Activated T-helper 9 cell treated with anti-CD3 and anti-CD28 coated beads, Interleukin-2, amount 50 U/mL, for 16 hours (primary cell): ENCODE data around the gene ZDHHC12.

Source experiments
- DNase-seq: peaks from one replicate; pipeline ENCODE4 v3.0.0-alpha.2; 2020; ENCODE audit warnings: low read depth

Gene ZDHHC12

DNA sequence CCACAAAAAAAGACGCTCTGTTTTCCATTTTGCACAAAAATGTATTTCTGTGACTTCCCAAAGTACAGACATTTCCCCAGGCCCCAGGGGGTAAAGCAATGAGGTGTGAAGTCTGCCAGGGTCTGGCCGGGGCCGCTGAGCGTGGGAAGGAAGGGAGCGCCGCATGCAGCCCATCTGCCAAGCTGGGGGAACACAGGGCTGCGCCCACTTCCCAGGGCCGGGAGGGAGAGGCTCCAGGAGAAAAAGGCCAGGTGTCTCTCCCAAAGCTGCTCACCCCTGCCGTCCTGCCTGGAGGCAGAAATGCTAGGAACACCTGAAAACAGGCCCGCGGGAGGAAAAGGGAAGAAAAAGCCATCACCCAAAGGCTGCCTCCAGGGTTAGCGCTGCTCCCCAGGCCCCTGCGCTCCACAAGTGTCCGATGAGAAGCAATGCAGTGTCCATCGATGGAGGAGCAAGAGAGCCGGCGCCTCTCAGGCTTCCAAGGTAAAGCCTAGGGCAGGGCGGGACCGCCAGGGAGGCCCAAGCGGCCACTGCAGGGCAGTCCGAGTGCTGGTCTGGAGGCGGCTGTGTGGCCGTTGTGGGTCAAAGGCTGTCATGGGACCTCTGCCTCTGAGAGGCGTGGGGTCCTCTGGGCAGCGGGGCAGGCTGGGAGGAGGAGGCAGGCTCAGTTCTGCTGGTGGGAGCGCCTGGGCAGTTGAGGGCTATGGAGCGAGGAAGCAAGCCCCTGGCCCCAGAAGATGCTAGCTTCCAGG is 6.0 kb upstream of the ZDHHC12 start:
- DNase-seq: no peak

DNA sequence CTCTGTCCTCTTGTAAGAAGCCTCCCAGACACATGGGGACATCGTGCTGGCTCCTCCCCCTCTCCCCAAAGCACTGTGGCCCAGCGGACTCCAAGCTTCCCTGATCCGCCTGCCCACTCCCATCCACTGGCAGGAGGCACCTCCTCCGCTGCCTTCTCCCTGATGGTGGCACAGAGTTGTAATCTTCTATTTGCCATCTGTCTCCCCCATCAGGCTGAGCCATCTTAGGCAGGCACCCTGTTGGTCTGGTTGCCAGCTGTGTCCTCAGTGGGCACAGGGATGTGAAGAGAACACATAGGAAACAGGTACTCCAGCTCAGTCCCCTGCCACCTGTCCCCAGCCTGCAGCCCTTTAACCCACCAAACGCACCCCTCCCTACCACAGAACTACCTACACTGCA is 5.4 kb upstream of the ZDHHC12 start:
- no peak for DNase-seq

GRCh38 chr9:128728298-128728697 is 4.4 kb upstream of the ZDHHC12 start:
- DNase-seq: no peak

- DNase-seq: no peak
Observed at GRCh38 chr9:128727640-128728248, 3.8 kb upstream of the ZDHHC12 start.

DNA sequence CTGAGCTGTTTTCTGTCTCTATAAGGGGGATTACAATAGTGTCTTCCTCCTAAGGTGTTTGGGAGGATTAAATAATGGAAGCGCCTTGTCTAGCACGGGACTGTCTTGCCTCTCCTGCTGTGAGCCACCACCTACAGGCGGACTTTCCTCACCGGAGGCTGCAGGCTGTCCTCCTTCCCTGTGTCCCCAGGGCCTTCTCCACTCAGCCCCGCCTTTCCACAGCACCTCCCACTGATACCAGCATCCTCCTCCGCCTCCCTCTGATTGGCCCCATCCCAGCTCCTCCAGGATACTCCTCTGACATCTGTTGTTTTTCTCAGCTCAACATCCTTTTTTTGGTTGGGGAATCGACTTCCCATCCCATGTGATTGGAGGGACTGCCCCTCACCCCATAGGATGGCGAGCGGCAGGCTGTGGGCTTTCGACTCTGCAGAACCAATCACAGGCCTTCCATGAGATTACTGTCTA is 851 bp upstream of the ZDHHC12 start:
- DNase-seq: peak; percentile 25

DNA sequence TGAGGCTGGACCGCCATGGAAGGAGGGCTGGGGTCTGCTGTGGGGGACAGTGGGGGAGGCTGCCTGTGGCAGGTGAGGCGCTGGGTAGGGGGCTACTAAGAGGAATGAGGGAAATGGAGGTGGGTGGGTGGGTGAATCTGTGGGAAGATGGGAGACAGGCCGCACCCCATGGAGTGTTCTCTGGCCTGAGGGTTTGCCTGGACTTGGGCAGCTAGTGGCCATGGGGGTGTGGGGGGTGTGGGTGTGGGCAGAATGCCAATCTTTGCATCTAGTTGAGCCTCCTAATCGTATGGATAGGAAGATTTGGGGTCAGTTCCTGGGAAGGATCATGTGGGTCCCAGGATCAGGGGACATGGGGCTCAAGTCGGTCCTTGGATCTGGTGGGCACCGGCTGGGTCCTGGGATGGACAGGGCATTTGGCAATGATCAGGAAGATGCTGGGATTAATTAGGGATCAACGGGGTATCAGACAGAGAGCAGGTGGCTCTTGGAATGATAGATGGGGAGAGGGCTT is 518 bp downstream of the ZDHHC12 start:
- no peak for DNase-seq

GRCh38 chr9:128722380-128723351 is 1.3 kb downstream of the ZDHHC12 start:
- no peak for DNase-seq

DNA sequence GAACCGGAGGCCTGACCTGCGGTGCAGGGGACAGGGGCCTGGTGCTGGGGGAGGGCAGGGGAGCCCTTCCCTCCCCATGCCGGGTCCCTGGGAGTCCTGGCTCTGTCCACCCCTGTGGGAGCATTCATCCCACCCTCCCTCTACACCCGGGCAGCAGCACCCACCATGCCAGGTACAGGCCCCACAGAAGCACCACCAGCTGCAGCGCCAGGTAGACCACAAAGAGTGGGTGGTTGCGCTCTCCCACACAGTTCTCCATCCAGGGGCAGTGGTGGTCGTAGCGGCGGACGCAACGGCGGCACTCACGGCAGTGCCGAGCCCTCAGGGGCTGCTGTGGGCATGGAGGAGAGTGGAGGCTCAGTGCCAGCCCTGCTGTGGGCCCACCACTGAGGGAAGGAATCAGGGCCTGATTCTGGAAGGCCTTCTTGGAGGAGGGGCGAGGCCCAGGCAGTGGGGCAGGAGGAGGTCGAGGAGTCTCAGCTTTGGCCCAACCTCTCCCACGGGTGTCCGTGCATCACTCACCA is 2.4 kb downstream of the ZDHHC12 start:
- no peak for DNase-seq

GRCh38 chr9:128720841-128721486 is 3.0 kb downstream of the ZDHHC12 start:
- no peak for DNase-seq

GRCh38 chr9:128719919-128720605 is 3.9 kb downstream of the ZDHHC12 start:
- no peak for DNase-seq

DNA sequence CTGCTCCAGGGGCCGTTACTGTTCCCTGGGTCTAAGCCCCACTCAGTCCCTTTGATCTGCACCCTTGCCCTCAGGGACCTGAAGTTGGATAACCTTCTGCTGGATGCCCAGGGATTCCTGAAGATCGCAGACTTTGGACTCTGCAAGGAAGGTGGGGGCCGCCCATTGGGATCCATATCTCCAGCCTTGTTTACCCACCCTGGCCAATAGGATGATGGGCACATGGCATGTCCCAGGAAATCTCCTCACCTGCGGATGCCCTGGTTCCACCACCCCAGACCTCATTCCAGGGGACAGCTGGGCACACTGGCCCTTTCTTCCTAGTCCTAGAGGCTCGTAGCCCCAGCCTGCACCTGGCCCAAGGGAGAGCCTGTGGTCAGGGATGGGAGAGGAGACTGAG is 5.5 kb downstream of the ZDHHC12 start:
- no peak for DNase-seq

GRCh38 chr9:128718047-128718446 is 5.9 kb downstream of the ZDHHC12 start:
- no peak for DNase-seq

GRCh38 chr9:128716581-128717254 is 7.2 kb downstream of the ZDHHC12 start:
- DNase-seq: no peak

GRCh38 chr9:128715436-128715750 is 8.5 kb downstream of the ZDHHC12 start:
- no peak for DNase-seq

DNA sequence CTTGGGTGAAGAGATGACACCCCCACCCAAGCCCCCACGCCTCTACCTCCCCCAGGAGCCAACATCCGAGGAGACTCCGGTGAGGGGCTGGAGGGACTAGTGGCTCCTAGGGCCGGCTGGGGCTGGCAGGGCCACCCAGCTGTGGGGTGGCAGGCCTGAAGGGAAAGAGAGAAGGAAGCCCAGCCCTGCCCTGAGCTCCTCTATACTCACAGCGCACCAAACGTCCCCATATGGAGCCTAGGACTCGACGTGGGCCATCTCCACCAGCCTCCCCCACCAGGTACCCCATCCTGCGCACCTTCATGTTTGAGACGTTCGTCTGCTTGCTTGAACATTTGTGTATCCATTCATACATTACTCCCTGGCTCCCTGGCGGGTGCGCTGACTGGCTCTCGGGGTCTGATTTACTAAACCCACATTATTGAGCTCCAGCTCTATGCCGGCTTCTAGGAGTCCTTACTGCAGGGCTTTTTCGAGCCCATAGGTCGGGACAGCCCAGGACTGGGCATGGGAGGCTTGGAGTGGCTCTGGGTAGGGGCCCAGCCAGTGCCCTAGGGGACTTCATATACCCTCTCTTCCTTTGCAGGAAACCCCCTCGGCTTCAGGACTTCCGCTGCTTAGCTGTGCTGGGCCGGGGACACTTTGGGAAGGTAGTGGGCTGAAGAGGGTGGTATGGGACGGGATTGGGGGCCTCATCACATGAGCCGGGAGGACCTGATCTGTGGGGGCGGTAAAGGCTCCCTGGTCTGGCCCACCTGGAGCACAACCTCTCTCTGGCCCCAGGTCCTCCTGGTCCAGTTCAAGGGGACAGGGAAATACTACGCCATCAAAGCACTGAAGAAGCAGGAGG is 9.1 kb downstream of the ZDHHC12 start:
- DNase-seq: no peak

GRCh38 chr9:128713941-128714573 is 9.9 kb downstream of the ZDHHC12 start:
- no peak for DNase-seq

- DNase-seq: no peak
Observed at GRCh38 chr9:128713411-128713780, 10.5 kb downstream of the ZDHHC12 start.

DNA sequence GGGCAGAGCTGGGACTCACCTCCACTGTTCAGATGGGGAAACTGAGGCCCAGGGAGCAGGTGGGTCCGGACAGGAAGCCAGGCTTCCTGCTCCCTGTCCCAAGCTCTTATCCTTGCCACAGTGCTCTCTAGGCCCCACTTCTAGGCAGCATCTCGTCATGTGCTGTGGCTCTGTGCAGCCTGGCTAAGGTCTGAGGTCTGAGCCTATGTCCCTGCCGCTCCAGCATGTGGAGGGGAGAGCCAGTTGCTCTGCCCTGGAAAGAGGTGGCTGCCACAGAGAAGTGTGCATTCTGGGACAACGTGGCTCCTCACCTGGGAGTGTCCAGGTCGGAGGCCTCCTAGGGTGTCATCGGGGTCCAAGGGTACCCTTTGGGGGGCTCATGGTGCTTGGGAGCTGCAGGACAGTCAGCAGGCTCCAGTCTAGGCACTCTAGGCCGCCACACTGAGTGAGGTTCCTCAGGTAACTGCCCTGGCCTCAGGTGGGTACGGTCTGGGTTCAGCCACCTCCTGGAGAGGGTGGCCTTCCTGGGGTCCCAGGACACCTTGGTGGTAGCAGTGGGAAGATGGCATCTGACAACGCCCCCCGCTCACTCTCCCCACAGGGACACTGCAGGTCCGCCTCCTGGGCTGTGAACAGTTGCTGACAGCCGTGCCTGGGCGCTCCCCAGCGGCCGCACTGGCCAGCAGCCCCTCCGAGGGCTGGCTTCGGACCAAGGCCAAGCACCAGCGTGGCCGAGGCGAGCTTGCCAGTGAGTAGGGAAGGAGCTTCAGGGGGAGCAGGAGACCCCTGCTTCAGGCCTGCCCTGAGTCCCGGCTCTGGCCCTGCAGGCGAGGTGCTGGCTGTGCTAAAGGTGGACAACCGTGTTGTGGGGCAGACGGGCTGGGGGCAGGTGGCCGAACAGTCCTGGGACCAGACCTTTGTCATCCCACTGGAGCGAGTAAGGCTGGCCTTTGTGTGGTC is 11.2 kb downstream of the ZDHHC12 start:
- DNase-seq: no peak
